Measurements from ENCODE around the gene MAPKAP1.

DNA sequence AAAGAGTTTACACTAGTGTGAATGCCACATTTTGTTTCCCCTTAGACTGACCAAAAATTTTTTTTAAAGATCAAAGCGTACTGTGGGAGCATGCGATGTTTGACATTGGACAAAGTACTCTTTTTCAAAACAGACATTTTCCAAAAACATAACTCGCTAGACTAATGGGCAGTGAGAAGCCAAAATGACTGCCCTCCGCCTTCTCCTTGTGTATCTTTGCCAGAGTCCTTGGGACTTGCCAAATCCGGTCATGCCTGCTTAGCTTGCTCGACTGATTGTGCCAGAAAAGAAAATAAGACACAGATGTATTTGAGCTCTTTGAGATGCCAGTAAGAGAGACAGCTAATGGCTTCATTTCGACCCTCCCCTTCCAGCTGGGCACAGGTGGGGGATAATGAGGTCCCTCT, 157.5 kb downstream of the MAPKAP1 start:
- TF ChIP-seq, protein P1, sequence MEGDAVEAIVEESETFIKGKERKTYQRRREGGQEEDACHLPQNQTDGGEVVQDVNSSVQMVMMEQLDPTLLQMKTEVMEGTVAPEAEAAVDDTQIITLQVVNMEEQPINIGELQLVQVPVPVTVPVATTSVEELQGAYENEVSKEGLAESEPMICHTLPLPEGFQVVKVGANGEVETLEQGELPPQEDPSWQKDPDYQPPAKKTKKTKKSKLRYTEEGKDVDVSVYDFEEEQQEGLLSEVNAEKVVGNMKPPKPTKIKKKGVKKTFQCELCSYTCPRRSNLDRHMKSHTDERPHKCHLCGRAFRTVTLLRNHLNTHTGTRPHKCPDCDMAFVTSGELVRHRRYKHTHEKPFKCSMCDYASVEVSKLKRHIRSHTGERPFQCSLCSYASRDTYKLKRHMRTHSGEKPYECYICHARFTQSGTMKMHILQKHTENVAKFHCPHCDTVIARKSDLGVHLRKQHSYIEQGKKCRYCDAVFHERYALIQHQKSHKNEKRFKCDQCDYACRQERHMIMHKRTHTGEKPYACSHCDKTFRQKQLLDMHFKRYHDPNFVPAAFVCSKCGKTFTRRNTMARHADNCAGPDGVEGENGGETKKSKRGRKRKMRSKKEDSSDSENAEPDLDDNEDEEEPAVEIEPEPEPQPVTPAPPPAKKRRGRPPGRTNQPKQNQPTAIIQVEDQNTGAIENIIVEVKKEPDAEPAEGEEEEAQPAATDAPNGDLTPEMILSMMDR (IDR thresholded peaks at IDR 0.05): no peak
- TF ChIP-seq ZFX (IDR thresholded peaks at IDR 0.05; ENCODE audit: borderline replicate concordance): no peak

All from 22Rv1 (cell line).